DND-41 (cell line): Measurements from ENCODE around the gene PCDH1.

Experiments
- ATAC-seq: fragments of 200-7000 bp; cut with Tn5 transposase; 3 replicates; pipeline ENCODE4 v1.9.1; 2021; ENCODE audit warnings: low read depth; ENCODE audit not compliant: insufficient read depth
- DNase-seq: peaks from one replicate; pipeline ENCODE4 v3.0.0-alpha.2; 2020
- H2AFZ ChIP-seq: 2 replicates; pipeline ENCODE4 v1.6.0; 2012; ENCODE audit warnings: low read depth, low read length
- H3K27ac ChIP-seq: 2 replicates; pipeline ENCODE4 v1.5.1; 2012; ENCODE audit warnings: low read length, inconsistent platforms
- H3K27me3 ChIP-seq: fragments of 200-600 bp; sonication (generic); 2 replicates; pipeline ENCODE4 v1.6.0; 2012; ENCODE audit warnings: low read length, mild to moderate bottlenecking, inconsistent platforms; ENCODE audit not compliant: insufficient read depth, poor library complexity
- H3K36me3 ChIP-seq: 2 replicates; pipeline ENCODE4 v1.5.1; 2012; ENCODE audit warnings: low read length, inconsistent platforms; ENCODE audit not compliant: insufficient read depth
- H3K4me1 ChIP-seq: 2 replicates; pipeline ENCODE4 v1.5.1; 2012; ENCODE audit warnings: mild to moderate bottlenecking, low read length; ENCODE audit not compliant: insufficient read depth
- H3K4me2 ChIP-seq: 2 replicates; pipeline ENCODE4 v1.6.0; 2012; ENCODE audit warnings: mild to moderate bottlenecking, moderate library complexity, low read length, inconsistent platforms; ENCODE audit not compliant: insufficient read depth
- H3K4me3 ChIP-seq, 2 experiments: fragments of 200-600 bp in 1 of 2; shearing (Covaris generic) in 1 of 2; 2 replicates each; pipeline ENCODE4 v1.5.1; 2012 to 2016; ENCODE audit warnings: inconsistent platforms in 2 of 2, low read length in 2 of 2, mild to moderate bottlenecking in 2 of 2, low read depth in 1 of 2, moderate library complexity in 1 of 2
- H3K79me2 ChIP-seq: 2 replicates; pipeline ENCODE4 v1.6.0; 2012; ENCODE audit warnings: low read length, inconsistent platforms; ENCODE audit not compliant: insufficient read depth
- H3K9ac ChIP-seq: 2 replicates; pipeline ENCODE4 v1.6.0; 2012; ENCODE audit warnings: low read depth, mild to moderate bottlenecking, inconsistent platforms, low read length, moderate library complexity
- H3K9me3 ChIP-seq: 2 replicates; pipeline ENCODE4 v1.5.1; 2012; ENCODE audit warnings: low read length, moderate library complexity, mild to moderate bottlenecking, inconsistent platforms; ENCODE audit not compliant: insufficient read depth, severe bottlenecking
- H4K20me1 ChIP-seq: 2 replicates; pipeline ENCODE4 v1.6.0; 2012; ENCODE audit warnings: low read length; ENCODE audit not compliant: insufficient read depth
- EZH2 ChIP-seq: IDR thresholded peaks from 3 replicates; pipeline ENCODE4 v1.6.1; 2012; ENCODE audit warnings: borderline replicate concordance, low read depth, mild to moderate bottlenecking, moderate library complexity, low read length, inconsistent platforms; ENCODE audit not compliant: severe bottlenecking
- TF ChIP-seq, protein P1 (sequence below): IDR thresholded peaks from 2 replicates; pipeline ENCODE4 v1.5.1; 2012; ENCODE audit warnings: borderline replicate concordance, low read length, moderate library complexity, mild to moderate bottlenecking; ENCODE audit not compliant: poor library complexity, severe bottlenecking; ENCODE audit errors: extremely low read depth

Gene PCDH1

DNA sequence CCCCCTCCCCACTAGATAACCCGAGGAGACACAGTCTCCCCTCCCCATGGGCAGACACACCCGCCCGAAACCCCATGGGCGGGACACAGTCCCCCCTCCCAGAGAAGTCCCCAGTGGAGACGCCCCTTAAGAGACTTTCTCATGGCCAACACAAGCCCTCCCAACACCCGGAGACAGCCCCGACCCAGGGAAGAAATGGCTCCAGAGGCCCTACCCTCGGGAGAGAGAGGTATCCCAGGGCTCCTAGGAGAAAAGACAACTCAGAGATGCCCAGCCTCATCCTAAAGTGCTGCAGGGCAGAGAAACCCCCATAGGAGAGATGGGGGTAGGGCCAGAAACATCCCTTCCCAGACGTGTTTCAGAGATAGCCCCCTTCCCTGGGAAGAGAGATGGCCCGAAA lies 27.4 kb downstream of the PCDH1 start:
- H3K79me2 ChIP-seq, result no peaks in the 10 kb centered on the region
- peak overlapping the region; percentile 92; the same call in 1 of the 2 replicates for H3K4me2 ChIP-seq
- no peak for TF ChIP-seq EZH2
- TF ChIP-seq, protein P1, sequence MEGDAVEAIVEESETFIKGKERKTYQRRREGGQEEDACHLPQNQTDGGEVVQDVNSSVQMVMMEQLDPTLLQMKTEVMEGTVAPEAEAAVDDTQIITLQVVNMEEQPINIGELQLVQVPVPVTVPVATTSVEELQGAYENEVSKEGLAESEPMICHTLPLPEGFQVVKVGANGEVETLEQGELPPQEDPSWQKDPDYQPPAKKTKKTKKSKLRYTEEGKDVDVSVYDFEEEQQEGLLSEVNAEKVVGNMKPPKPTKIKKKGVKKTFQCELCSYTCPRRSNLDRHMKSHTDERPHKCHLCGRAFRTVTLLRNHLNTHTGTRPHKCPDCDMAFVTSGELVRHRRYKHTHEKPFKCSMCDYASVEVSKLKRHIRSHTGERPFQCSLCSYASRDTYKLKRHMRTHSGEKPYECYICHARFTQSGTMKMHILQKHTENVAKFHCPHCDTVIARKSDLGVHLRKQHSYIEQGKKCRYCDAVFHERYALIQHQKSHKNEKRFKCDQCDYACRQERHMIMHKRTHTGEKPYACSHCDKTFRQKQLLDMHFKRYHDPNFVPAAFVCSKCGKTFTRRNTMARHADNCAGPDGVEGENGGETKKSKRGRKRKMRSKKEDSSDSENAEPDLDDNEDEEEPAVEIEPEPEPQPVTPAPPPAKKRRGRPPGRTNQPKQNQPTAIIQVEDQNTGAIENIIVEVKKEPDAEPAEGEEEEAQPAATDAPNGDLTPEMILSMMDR, result no peak
- no peaks in the 10 kb centered on the region for H4K20me1 ChIP-seq
- H3K36me3 ChIP-seq, result no peaks in the 10 kb centered on the region; the same call in 1 of the 2 replicates
- no peaks in the 10 kb centered on the region for H3K27me3 ChIP-seq
- DNase-seq, result peak; percentile 24
- H2AFZ ChIP-seq, result peak overlapping the region; percentile 82
- no peaks in the 10 kb centered on the region for H3K9me3 ChIP-seq
- peak overlapping the region in 1 of 2 experiments; percentile 44; a peak in 2 of 4 replicates for H3K4me3 ChIP-seq
- ATAC-seq, result no peak
- H3K4me1 ChIP-seq, result peaks cover 18% of the 10 kb centered on the region
- peak overlapping the region; percentile 50 for H3K27ac ChIP-seq
- H3K9ac ChIP-seq, result no peak overlapping the region

DNA sequence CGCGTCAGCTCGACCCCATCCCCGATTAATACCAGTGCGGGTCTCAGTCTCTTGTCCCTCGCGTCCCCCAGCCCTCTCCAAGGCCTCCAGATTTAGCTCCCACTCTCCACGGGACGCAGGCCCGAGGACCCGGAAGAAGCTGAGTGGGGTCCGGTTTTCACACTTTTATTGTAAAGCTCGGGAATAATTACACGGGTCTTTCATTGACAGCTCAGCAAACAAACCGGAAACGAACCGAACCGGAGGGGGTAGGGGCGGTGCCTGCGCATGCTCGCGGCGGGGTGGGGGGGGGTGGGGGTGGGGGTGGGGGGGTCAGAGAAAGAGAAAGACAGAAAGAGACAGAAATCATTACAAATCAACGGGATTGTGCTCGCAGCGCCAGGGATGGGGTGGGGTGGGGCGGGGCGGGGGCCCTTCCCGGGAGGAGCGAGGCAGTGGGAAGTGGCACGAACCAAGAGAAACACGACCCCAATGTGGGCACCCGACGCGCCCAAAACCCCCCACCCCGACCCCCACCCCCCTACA lies 27.9 kb downstream of the PCDH1 start:
- H3K27ac ChIP-seq, result peak overlapping the region; percentile 93
- peak overlapping the region; percentile 96 for H2AFZ ChIP-seq
- H3K4me3 ChIP-seq, result peak overlapping the region; percentile 38 to 68
- TF ChIP-seq, protein P1, result no peak
- no peak for TF ChIP-seq EZH2
- H4K20me1 ChIP-seq, result no peaks in the 10 kb centered on the region
- no peaks in the 10 kb centered on the region; the same call in 1 of the 2 replicates for H3K36me3 ChIP-seq
- H3K9ac ChIP-seq, result peak overlapping the region; percentile 86
- no peaks in the 10 kb centered on the region for H3K79me2 ChIP-seq
- DNase-seq (peak; percentile 53), ATAC-seq (peak; percentile 11)
- H3K27me3 ChIP-seq, result no peaks in the 10 kb centered on the region
- H3K4me1 ChIP-seq, result peaks cover 18% of the 10 kb centered on the region
- peak overlapping the region; percentile 92 for H3K4me2 ChIP-seq
- H3K9me3 ChIP-seq, result no peaks in the 10 kb centered on the region

DNA sequence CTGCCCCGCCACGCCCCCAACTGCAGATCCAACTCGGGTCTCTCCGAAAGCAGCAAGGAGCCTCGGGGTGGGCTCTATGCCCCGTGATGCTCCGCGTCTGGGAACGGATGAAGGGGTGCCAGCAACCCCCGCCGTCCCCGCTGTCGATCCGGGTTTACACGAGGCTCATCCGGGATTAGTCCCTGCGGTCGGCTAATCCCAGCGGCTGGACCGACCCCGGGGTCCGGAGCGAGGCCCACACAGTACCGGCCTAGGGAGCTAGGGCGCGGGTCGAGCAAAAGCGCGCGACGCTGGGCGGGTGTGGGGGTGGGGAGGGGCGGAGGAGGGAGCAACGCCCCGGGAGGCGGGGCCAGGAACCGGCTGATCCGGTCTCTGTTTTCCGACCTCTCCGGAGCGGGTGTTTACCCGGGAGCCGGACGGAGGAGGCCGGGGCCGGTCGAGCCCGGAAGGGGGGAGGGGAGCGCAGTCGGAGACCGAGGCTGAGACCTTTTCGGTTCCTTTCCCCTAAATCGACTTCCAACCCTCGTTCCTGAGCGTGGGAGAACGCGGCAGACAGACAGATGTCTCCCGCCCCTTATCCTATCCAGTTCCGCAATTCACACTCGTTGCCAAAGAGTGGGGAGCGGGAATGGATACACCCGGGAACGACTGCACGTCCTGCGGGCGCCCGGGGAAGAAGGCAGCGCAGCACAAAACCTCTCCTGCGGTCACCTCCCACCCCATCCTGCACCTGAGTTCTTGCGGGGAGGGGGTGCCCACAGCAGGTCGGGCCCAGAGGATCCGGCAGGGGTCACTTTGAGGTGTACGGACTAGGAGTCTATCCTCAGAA lies 28.6 kb downstream of the PCDH1 start:
- TF ChIP-seq EZH2, result no peak
- TF ChIP-seq, protein P1, result peak; percentile 13
- no peaks in the 10 kb centered on the region for H3K27me3 ChIP-seq
- H3K79me2 ChIP-seq, result no peaks in the 10 kb centered on the region
- H3K4me1 ChIP-seq, result peaks cover 18% of the 10 kb centered on the region
- peak; percentile 86 for ATAC-seq
- H3K9ac ChIP-seq, result peak overlapping the region; percentile 86
- H2AFZ ChIP-seq, result peak overlapping the region; percentile 96
- DNase-seq, result peak; percentile 89
- H3K4me3 ChIP-seq, result peak overlapping the region; percentile 38 to 68
- peak overlapping the region; percentile 93 for H3K27ac ChIP-seq
- H4K20me1 ChIP-seq, result no peaks in the 10 kb centered on the region
- no peaks in the 10 kb centered on the region for H3K9me3 ChIP-seq
- no peaks in the 10 kb centered on the region; the same call in 1 of the 2 replicates for H3K36me3 ChIP-seq
- H3K4me2 ChIP-seq, result peak overlapping the region; percentile 92
